IMR-90 (cell line): ENCODE results near the gene WNT10A. TPM values are rescaled to one million over a fixed set of nuclear protein-coding genes. Genes with fewer than 3 reads are reported as not detected.

Experiments
- ATAC-seq: fragments of 200-7000 bp; cut with Tn5 transposase; 2 replicates; pipeline ENCODE4 v1.9.1; 2020; ENCODE audit warnings: low read depth, mild to moderate bottlenecking, moderate library complexity
- BruUV-seq: library from RNA; stranded (reverse); fragments of 400-500 nt; replicated peaks from 2 replicates; lab custom pipeline; 2021; lab: Mats Ljungman, UMichigan
- CTCF ChIA-PET: fragments of 300-600 bp; formaldehyde crosslinking; extraction: SDS; loops from one replicate; lab custom pipeline; 2021; ENCODE audit warnings: antibody characterized with exemption; lab: Yijun Ruan, JAX
- POLR2A ChIA-PET: fragments of 300-600 bp; sonication (Branson Sonifier 250); formaldehyde crosslinking; loops from one replicate; lab custom pipeline; 2022; ENCODE audit warnings: antibody characterized with exemption; ENCODE audit not compliant: unreplicated experiment; lab: Charles Lee
- DNase-seq: peaks from one replicate; pipeline ENCODE4 v3.0.0; 2013
- H2AFZ ChIP-seq: replicated peaks from 2 replicates; pipeline ENCODE3; 2013; ENCODE audit warnings: low read length, mild to moderate bottlenecking; ENCODE audit not compliant: poor library complexity
- H2AK5ac ChIP-seq: 2 replicates; pipeline ENCODE4 v1.6.1; 2013; ENCODE audit warnings: low read depth, low read length, inconsistent platforms
- H2AK9ac ChIP-seq: replicated peaks from 2 replicates; pipeline ENCODE3; 2013; ENCODE audit warnings: mild to moderate bottlenecking, low read depth, low read length, moderate library complexity; ENCODE audit not compliant: poor library complexity
- H2BK120ac ChIP-seq: 2 replicates; pipeline ENCODE4 v1.6.1; 2013; ENCODE audit warnings: low read depth, low read length, inconsistent platforms
- H2BK15ac ChIP-seq: 3 replicates; pipeline ENCODE4 v1.6.1; 2013; ENCODE audit warnings: low read depth, low read length, inconsistent platforms
- H2BK20ac ChIP-seq: 2 replicates; pipeline ENCODE4 v1.6.1; 2013; ENCODE audit warnings: low read depth, mild to moderate bottlenecking, inconsistent platforms, low read length, moderate library complexity
- H2BK5ac ChIP-seq: 2 replicates; pipeline ENCODE4 v1.6.1; 2013; ENCODE audit warnings: mild to moderate bottlenecking, low read depth, low read length, inconsistent platforms; ENCODE audit not compliant: poor library complexity, severe bottlenecking
- H3K14ac ChIP-seq: replicated peaks from 2 replicates; pipeline ENCODE4 v1.6.1; 2013; ENCODE audit warnings: low read depth, low read length, inconsistent platforms
- H3K18ac ChIP-seq: 2 replicates; pipeline ENCODE4 v1.6.1; 2013; ENCODE audit warnings: low read depth, low read length, control low read depth
- H3K23ac ChIP-seq: 2 replicates; pipeline ENCODE4 v1.6.1; 2013; ENCODE audit warnings: low read depth, low read length, inconsistent platforms
- H3K27ac ChIP-seq: 2 replicates; pipeline ENCODE4 v1.5.1; 2013; ENCODE audit warnings: mild to moderate bottlenecking, control low read depth, low read length; ENCODE audit not compliant: insufficient read depth
- H3K27me3 ChIP-seq: 2 replicates; pipeline ENCODE4 v1.6.1; 2013; ENCODE audit warnings: low read length; ENCODE audit not compliant: control insufficient read depth, insufficient read depth
- H3K36me3 ChIP-seq: 2 replicates; pipeline ENCODE4 v1.6.1; 2013; ENCODE audit warnings: low read length, mixed read lengths; ENCODE audit not compliant: control insufficient read depth, insufficient read depth
- H3K4ac ChIP-seq: 2 replicates; pipeline ENCODE4 v1.6.1; 2013; ENCODE audit warnings: low read depth, low read length, inconsistent platforms
- H3K4me1 ChIP-seq: 2 replicates; pipeline ENCODE4 v1.6.1; 2013; ENCODE audit warnings: low read length, mixed read lengths; ENCODE audit not compliant: control insufficient read depth, insufficient read depth
- H3K4me2 ChIP-seq: 2 replicates; pipeline ENCODE4 v1.6.1; 2013; ENCODE audit warnings: low read depth, mild to moderate bottlenecking, control low read depth, low read length, moderate library complexity
- H3K4me3 ChIP-seq: 2 replicates; pipeline ENCODE4 v1.5.1; 2013; ENCODE audit warnings: low read depth, mild to moderate bottlenecking, control low read depth, low read length, moderate library complexity; ENCODE audit not compliant: insufficient read depth
- H3K56ac ChIP-seq: 2 replicates; pipeline ENCODE4 v1.6.1; 2013; ENCODE audit warnings: low read length, inconsistent platforms; ENCODE audit not compliant: insufficient read depth; ENCODE audit errors: extremely low read depth
- H3K79me1 ChIP-seq, 2 experiments: 2 replicates each; pipeline ENCODE4 v1.6.1; 2013; ENCODE audit warnings: low read length in 2 of 2, inconsistent platforms in 1 of 2, low read depth in 1 of 2
- H3K9ac ChIP-seq: 2 replicates; pipeline ENCODE4 v1.6.1; 2013; ENCODE audit warnings: low read depth, low read length, control low read depth
- H3K9me1 ChIP-seq: 2 replicates; pipeline ENCODE4 v1.6.1; 2013; ENCODE audit warnings: low read length, inconsistent platforms; ENCODE audit not compliant: insufficient read depth
- H3K9me3 ChIP-seq: 2 replicates; pipeline ENCODE4 v1.6.1; 2013; ENCODE audit warnings: low read length; ENCODE audit not compliant: control insufficient read depth, insufficient read depth
- H4K20me1 ChIP-seq: 2 replicates; pipeline ENCODE4 v1.6.1; 2013; ENCODE audit warnings: low read length, inconsistent platforms; ENCODE audit not compliant: insufficient read depth
- H4K5ac ChIP-seq: 2 replicates; pipeline ENCODE4 v1.6.1; 2013; ENCODE audit warnings: mild to moderate bottlenecking, low read depth, low read length, control low read depth
- H4K8ac ChIP-seq, 2 experiments: 2 replicates each; pipeline ENCODE4 v1.6.1; 2013; ENCODE audit warnings: low read depth in 2 of 2, low read length in 2 of 2, control low read depth in 1 of 2, inconsistent platforms in 1 of 2
- H4K91ac ChIP-seq: 2 replicates; pipeline ENCODE4 v1.6.1; 2013; ENCODE audit warnings: low read depth, low read length, inconsistent platforms; ENCODE audit not compliant: insufficient read depth
- BHLHE40 ChIP-seq: fragments of 150-350 bp; IDR thresholded peaks from 2 replicates; pipeline ENCODE4 v1.6.1; 2016; ENCODE audit warnings: mild to moderate bottlenecking, low read depth, low read length
- CTCF ChIP-seq: conservative IDR thresholded peaks from 2 replicates; pipeline ENCODE4 v1.5.1; 2012; ENCODE audit warnings: mild to moderate bottlenecking, low read depth, low read length, improper control_type of control experiment
- ELK1 ChIP-seq: fragments of 150-350 bp; IDR thresholded peaks from 2 replicates; pipeline ENCODE4 v1.6.1; 2016; ENCODE audit warnings: low read depth, mild to moderate bottlenecking, low read length, moderate library complexity, borderline replicate concordance
- POLR2A ChIP-seq: IDR thresholded peaks from 2 replicates; pipeline ENCODE4 v1.6.1; 2012; ENCODE audit warnings: mild to moderate bottlenecking, low read depth, low read length
- RCOR1 ChIP-seq: IDR thresholded peaks from 2 replicates; pipeline ENCODE4 v1.6.1; 2012; ENCODE audit warnings: mild to moderate bottlenecking, low read length, improper control_type of control experiment; ENCODE audit not compliant: insufficient replicate concordance
- WGBS, 2 experiments: methylation state at CpG; one replicate each; pipeline versions ENCODE4 v1.1.5 to v1.1.7; 2013; ENCODE audit warnings: missing lambda C conversion rate in 2 of 2; ENCODE audit not compliant: insufficient read length in 1 of 2; ENCODE audit errors: extremely low coverage in 2 of 2; 5-methylcytosine and 5-hydroxymethylcytosine counted together
- dilution Hi-C: fragments of 300-500 bp; cut with HindIII; formaldehyde crosslinking; loops from one replicate; pipeline ENCODE4 v1.14.3; 2018; ENCODE audit warnings: low sequenced_read_pairs; ENCODE audit not compliant: unreplicated experiment
- in situ Hi-C: fragments of 300-500 bp; cut with MboI; formaldehyde crosslinking; loops from 3 replicates; pipeline ENCODE4 v1.14.3; 2019; ENCODE audit warnings: low sequenced_read_pairs, inconsistent platforms, mixed read lengths
- intact Hi-C: fragments of 100-400 bp; cut with micrococcal nuclease; formaldehyde crosslinking; loops from 2 replicates; pipeline ENCODE4 v1.10.0; 2022
- polyA plus RNA-seq, 3 experiments: library from polyadenylated mRNA; depleted of rRNA; stranded (reverse); fragments of >200 nt; gene quantifications; 2 replicates each; pipeline ENCODE4 v1.2.3, GENCODE V29; 2012; ENCODE audit warnings: low replicate concordance in 1 of 3
- total RNA-seq: library from RNA; depleted of rRNA; stranded (reverse); fragments of >200 nt; gene quantifications from 2 replicates; pipeline ENCODE4 v1.2.3, GENCODE V29; 2012

The WNT10A gene
- total and polyA plus RNA-seq, 2 of the 4 experiments (the other 2 are of a cell fraction): not detected

DNA sequence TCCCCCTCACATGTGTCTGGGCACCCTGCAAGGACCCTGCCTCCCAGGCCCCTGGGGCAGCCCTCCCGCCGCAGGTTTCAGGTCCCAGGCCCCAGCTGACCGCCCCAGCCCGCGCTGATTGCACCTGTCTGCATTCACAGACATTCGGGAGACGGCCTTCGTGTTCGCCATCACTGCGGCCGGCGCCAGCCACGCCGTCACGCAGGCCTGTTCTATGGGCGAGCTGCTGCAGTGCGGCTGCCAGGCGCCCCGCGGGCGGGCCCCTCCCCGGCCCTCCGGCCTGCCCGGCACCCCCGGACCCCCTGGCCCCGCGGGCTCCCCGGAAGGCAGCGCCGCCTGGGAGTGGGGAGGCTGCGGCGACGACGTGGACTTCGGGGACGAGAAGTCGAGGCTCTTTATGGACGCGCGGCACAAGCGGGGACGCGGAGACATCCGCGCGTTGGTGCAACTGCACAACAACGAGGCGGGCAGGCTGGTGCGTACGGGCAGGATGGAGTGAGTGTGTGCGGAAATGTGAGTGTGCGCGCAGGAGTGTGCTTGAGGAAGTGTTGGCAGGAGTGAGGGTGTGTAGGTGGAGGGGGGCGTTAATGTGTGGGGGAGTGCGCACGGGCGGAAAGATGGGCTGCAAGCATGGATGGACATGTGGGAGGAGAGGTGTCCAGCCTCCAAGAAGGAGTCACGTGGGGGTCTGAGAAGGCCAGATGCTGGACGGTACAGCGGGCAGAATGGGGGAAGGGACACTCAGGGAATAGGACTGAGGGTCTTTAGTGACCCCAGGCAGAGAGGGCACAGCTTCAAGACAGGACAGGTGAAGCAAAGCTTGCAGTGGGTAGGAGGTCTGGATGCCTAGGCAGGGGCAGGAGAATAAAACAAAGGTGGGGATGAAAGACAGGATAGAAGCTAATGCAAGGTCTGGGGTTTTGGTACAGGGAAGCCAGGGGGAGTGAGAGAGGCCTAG is 9.0 kb upstream of the WNT10A start:
- Histone ChIP-seq H3K18ac (no peak overlapping the region), H3K23ac (no peak overlapping the region), H2BK15ac (no peak overlapping the region), H2BK5ac (no peak overlapping the region), H3K27me3 (peaks cover 92% of the 10 kb centered on the region), H3K14ac (no peak overlapping the region), H3K4me1 (no peaks in the 10 kb centered on the region), H3K36me3 (no peaks in the 10 kb centered on the region), H3K27ac (no peak overlapping the region), H3K9ac (no peak overlapping the region), H2BK120ac (no peak overlapping the region), H3K79me1 (no peaks in the 10 kb centered on the region), H3K4me2 (no peak overlapping the region), H4K5ac (no peak overlapping the region), H3K4me3 (no peak overlapping the region), H3K9me3 (peaks cover 2% of the 10 kb centered on the region), H4K20me1 (no peaks in the 10 kb centered on the region), H2AK5ac (no peak overlapping the region), H3K4ac (no peak overlapping the region), H4K91ac (no peak overlapping the region), H2AK9ac (no peak overlapping the region), H2BK20ac (no peak overlapping the region), H4K8ac (no peak overlapping the region), H3K9me1 (no peaks in the 10 kb centered on the region), H3K56ac (no peak overlapping the region), H2AFZ (no peak overlapping the region)
- 2% methylated on average over 26 of the region's 60 CpGs; no CpG with 5 or more reads in 1 of the 2 experiments for WGBS, 2 experiments
- ATAC-seq (no peak), DNase-seq (no peak)
- CTCF ChIA-PET: interaction anchor here (0.5 kb wide), 1 partner anchor 304 kb away, joined by 5 read pairs; no protein-coding TSS in a partner anchor
- POLR2A ChIA-PET: no interaction called here
- in situ Hi-C loops (no loop called here), intact Hi-C loops (no loop called here), dilution Hi-C loops (no loop called here)
- TF ChIP-seq CTCF (no peak), RCOR1 (no peak), POLR2A (no peak), BHLHE40 (no peak), ELK1 (no peak)
- no TSS peak for BruUV-seq
